HL-60/S4 treated with retinoic acid at 250 ng/mL for 4 days and 3 days (cell line): ENCODE data around the gene VOPP1.

Source experiments
- in situ Hi-C: fragments of 300-500 bp; cut with MboI; formaldehyde crosslinking; loops from 2 replicates; pipeline ENCODE4 v1.7.0; 2022; ENCODE audit warnings: low sequenced_read_pairs

Gene VOPP1

GRCh38 chr7:55440040-55440690 is 132.1 kb downstream of the VOPP1 start:
- in situ Hi-C loops = loop anchor here (25.0 kb wide), 1 partner anchor 147 kb away; no protein-coding TSS in a partner anchor

GRCh38 chr7:55439627-55440026 is 132.7 kb downstream of the VOPP1 start:
- in situ Hi-C loops = loop anchor here (25.0 kb wide), 1 partner anchor 148 kb away; no protein-coding TSS in a partner anchor

- in situ Hi-C loops = loop anchor here (25.0 kb wide), 1 partner anchor 148 kb away; no protein-coding TSS in a partner anchor
Observed at GRCh38 chr7:55438757-55439525, 133.4 kb downstream of the VOPP1 start.

GRCh38 chr7:55438085-55438756 is 134.1 kb downstream of the VOPP1 start:
- in situ Hi-C loops = loop anchor here (25.0 kb wide), 1 partner anchor 149 kb away; no protein-coding TSS in a partner anchor

GRCh38 chr7:55437375-55437774 is 134.9 kb downstream of the VOPP1 start:
- in situ Hi-C loops = loop anchor here (25.0 kb wide), 1 partner anchor 150 kb away; no protein-coding TSS in a partner anchor

GRCh38 chr7:55436457-55436856 is 135.8 kb downstream of the VOPP1 start:
- in situ Hi-C loops = loop anchor here (25.0 kb wide), 1 partner anchor 151 kb away; no protein-coding TSS in a partner anchor

GRCh38 chr7:55435466-55435865 is 136.8 kb downstream of the VOPP1 start:
- in situ Hi-C loops = loop anchor here (25.0 kb wide), 1 partner anchor 152 kb away; no protein-coding TSS in a partner anchor

- in situ Hi-C loops = loop anchor here (25.0 kb wide), 1 partner anchor 154 kb away; no protein-coding TSS in a partner anchor
Observed at GRCh38 chr7:55432939-55433784, 139.1 kb downstream of the VOPP1 start.

- in situ Hi-C loops = loop anchor here (25.0 kb wide), 1 partner anchor 155 kb away; no protein-coding TSS in a partner anchor
Observed at GRCh38 chr7:55432506-55432905, 139.8 kb downstream of the VOPP1 start.

- in situ Hi-C loops = loop anchor here (25.0 kb wide), 1 partner anchor 155 kb away; no protein-coding TSS in a partner anchor
Observed at GRCh38 chr7:55431898-55432297, 140.4 kb downstream of the VOPP1 start.

- in situ Hi-C loops = loop anchor here (25.0 kb wide), 1 partner anchor 157 kb away; no protein-coding TSS in a partner anchor
Observed at GRCh38 chr7:55429835-55430499, 142.3 kb downstream of the VOPP1 start.

- in situ Hi-C loops = loop anchor here (25.0 kb wide), 1 partner anchor 160 kb away; no protein-coding TSS in a partner anchor
Observed at GRCh38 chr7:55427800-55428199, 144.5 kb downstream of the VOPP1 start.

- in situ Hi-C loops = loop anchor here (25.0 kb wide), 1 partner anchor 160 kb away; no protein-coding TSS in a partner anchor
Observed at GRCh38 chr7:55427342-55427741, 145.0 kb downstream of the VOPP1 start.

- in situ Hi-C loops = loop anchor here (25.0 kb wide), 1 partner anchor 161 kb away; no protein-coding TSS in a partner anchor
Observed at GRCh38 chr7:55426676-55427075, 145.6 kb downstream of the VOPP1 start.

GRCh38 chr7:55425141-55425752 is 147.1 kb downstream of the VOPP1 start:
- in situ Hi-C loops = loop anchor here (25.0 kb wide), 1 partner anchor 162 kb away; no protein-coding TSS in a partner anchor

GRCh38 chr7:55423891-55424290 is 148.4 kb downstream of the VOPP1 start:
- in situ Hi-C loops = no loop called here

- in situ Hi-C loops = no loop called here
Observed at GRCh38 chr7:55423277-55423711, 149.0 kb downstream of the VOPP1 start.
